M059J (cell line): Measurements from ENCODE around the gene SCAMP3. TPM values are rescaled to one million over a fixed set of nuclear protein-coding genes. Genes with fewer than 3 reads are reported as not detected.
"Not testable (repeated sequence)": the region's sequence is repeated elsewhere in the genome, so short reads cannot be mapped to it uniquely, and the experiment has no call there.

Source experiments
- DNase-seq: peaks from one replicate; pipeline ENCODE4 v3.0.0-alpha.2; 2012; ENCODE audit warnings: low read depth
- total RNA-seq: library from RNA; depleted of rRNA; stranded (reverse); fragments of >200 nt; shearing (Covaris generic); gene quantifications from 2 replicates; pipeline ENCODE4 v1.2.3, GENCODE V29; 2014; rRNA removed

The SCAMP3 gene
- 125 and 133 TPM in 2 replicates for total RNA-seq

DNA sequence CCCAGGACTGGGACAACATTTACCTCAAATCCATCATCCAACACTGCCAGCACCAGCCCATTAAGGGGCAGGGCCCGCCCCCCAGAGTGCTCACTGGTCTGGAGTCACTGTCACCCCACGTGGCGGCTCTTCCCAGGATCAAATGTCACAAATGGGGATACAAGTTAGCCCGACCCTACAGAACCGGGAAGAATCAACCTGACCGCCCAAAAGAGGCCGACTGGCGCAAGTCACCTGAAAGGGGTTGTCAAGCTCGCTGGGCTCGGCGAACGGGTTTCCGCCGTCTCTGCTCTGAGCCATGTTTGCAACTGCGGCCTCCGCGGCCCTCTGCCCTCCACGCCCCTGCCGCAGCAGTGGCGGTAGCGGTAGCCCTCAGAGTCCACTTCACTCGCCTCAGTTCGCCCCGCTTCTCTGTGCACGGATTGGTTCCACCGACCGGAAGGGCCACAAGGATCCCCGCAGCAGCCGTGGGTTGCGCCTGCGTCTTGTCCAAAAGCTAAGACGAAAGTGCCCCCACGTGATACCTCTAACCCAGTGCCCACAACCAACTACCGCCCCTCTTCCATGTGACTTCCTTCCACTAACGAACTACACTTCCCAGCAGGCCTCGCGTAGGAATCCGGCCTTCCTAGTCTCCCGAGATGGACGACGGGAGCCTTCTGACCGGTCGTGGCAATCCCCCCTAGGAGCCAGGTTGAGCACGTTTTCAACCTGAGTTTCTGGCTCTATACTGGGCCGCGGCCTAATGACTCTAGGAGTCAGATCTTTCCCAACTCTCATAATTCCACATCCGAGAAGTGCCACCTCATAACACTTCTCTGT, at the start of gene SCAMP3:
Gene SCAMP3 (minus strand): TSS at position 509 of the 822 bp plus-strand sequence. CDS start 209 bp downstream, at position 300.
- DNase-seq: peak; percentile 99

DNA sequence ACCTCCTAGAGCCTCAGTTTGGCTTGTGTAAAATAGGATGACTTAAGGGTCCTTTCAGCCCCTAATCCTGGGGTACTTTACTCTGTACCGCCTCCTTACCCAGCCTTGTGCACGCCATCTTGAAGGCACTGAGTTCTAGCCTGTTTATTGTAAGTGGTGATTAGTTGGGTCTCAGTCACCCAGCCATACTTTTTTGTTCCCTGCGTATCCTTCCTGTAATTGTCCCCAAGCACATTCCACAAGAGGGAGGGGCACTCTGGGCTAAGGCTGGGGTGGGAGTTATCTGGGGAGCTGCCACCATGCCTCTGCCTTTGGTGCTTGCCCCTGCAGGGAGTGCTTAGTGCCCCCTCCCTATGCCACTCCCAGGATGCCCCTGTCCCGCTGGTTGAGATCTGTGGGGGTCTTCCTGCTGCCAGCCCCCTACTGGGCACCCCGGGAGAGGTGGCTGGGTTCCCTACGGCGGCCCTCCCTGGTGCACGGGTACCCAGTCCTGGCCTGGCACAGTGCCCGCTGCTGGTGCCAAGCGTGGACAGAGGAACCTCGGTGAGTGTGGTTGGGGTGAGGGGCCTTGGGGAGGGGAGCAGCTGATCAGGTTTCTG, 47.4 kb upstream of the SCAMP3 start:
- peak; percentile 44 for DNase-seq

DNA sequence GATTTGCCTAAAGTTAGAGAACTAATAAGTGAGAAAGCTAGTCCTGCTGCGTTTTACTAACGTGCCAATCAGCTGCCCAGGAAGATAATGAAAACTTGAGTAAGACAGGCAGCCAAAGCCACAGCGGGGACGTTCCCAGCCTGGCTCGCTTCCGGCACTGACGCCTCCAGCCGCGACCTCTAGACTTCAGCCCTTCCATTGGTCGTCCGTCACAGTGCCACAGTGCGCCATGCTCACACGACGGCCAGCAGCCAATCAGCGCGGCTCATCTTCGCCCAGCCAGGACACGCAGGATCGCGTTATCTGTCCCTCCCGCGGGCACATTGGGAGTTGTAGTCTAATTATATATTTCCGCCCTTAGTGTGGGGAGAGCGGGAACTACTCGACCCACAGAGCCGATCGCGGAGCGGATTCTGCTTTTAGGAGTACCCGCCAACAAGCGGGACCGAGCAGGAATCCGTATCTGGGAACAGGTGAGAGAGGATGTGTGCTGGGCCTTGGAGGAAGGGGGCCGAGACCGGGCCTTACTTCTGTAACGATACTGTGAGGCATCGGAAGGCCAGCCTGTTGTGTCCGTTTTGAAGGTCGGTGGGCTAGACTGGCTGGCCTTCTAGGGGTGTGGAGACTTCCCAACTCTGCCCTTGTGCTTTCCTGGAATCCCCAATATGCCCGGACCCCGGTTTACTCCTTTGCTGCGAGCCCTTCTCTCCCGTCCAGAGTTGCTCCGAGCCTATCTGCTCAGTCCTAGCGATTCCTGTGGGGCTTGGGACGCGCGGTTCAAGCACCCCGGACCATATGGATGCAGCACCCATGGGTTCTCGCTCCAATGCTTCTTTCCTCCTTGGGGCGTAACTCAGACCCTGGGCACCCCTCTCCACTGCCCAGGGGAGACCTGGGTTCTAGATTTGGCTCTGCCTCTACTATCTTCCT, 46.6 kb upstream of the SCAMP3 start, which contains the start of gene FDPS:
Gene FDPS (plus strand): TSS at position 374 of the 930 bp plus-strand sequence. CDS start 924 bp downstream, outside the sequence.
- peak; percentile 100 for DNase-seq

DNA sequence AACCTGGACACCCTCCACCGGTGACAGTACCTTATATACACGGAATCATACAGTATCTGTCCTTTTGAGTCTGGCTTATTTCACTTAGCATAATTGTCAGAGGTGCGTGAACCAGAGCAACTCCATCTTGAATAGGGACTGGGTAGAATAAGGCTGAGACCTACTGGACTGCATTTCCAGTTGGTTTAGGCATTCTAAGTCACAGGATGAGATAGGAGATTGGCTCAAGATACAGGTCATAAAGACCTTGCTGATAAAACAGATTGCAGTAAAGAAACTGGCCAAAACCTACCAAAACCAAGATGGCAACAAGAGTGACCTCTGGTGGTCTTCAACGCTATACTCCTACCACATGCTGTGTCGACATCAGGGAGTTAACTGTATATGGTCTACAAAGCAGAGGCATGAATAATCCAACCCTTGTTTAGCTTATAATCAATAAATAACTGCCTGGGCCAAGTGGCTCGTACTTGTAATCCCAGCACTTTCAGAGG, 45.1 kb upstream of the SCAMP3 start:
- peak; percentile 53 for DNase-seq

DNA sequence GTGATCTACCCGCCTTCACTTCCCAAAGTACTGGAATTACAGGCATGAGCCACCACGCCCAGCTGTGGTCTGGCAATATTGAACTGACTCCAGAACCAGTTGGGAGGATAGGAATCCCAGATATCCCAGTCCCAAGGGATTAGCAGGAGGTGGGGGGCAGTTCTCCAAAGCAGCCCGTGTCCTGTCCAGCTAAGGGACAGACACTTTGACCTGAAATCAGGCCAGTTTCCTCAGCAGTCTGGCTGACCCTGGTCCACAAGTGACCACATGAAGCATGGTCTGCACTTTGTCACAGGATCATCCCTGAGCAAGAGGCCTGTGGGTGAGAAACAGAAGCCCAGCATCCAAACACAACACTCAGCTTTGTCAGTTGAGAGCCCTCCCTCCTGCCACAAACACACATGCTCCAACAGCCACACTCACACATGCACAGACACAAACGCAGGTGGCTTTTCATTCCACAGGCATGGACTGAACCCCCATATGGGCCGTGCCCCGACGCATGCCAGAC, 43.8 kb upstream of the SCAMP3 start:
- DNase-seq: no peak

DNA sequence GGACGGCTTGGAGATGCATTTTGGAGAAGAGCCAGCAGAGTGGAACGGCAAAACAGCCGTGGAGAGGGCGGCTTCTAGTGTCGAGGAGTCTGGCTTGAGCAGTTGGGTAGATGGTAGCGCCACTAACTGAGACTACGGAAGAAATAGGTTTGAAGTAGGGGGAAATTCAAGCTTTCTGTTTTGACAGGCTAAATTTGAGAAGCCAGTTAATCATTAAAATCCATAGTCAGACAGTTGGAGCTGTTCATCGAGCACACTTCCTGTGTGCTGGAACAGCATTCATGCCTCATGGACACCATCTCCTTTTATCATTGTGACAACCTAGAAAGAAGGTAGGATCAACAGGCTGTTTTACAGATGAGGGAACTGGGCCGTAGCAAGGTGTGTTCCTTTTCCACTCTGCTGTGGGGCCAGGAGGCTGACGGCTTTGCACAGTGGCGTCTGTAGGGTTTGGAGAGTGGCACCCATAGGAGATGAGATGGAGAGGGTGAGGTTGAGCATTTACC, 42.5 kb upstream of the SCAMP3 start:
- no peak for DNase-seq

DNA sequence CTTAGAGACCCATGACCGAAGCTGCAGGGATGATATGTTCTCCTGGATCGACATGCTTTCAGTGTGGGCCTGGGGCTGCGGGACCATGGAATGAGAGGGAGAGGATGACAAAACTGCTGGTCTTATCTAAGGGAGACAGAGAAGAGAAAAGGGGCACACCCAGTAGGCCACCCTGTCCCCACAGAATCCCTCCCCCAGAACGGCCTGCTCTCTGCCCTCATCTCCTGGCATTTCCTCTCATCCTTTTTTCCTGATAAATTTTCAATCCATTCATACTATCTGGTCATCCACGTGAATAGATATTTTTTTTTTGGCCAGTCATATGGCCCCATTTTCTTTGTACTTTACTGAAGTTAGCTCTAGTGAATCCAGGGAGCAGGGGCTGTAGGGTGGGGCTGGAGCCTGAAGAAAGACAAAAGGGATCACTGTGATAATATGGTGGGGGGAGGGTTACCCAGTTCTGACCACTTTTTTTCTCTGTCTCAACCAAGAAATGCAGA, 39.2 kb upstream of the SCAMP3 start, which contains the start of gene PKLR:
Gene PKLR (minus strand): TSS at position 97 of the 500 bp plus-strand sequence. CDS start 43 bp downstream, at position 54.
- DNase-seq: no peak

DNA sequence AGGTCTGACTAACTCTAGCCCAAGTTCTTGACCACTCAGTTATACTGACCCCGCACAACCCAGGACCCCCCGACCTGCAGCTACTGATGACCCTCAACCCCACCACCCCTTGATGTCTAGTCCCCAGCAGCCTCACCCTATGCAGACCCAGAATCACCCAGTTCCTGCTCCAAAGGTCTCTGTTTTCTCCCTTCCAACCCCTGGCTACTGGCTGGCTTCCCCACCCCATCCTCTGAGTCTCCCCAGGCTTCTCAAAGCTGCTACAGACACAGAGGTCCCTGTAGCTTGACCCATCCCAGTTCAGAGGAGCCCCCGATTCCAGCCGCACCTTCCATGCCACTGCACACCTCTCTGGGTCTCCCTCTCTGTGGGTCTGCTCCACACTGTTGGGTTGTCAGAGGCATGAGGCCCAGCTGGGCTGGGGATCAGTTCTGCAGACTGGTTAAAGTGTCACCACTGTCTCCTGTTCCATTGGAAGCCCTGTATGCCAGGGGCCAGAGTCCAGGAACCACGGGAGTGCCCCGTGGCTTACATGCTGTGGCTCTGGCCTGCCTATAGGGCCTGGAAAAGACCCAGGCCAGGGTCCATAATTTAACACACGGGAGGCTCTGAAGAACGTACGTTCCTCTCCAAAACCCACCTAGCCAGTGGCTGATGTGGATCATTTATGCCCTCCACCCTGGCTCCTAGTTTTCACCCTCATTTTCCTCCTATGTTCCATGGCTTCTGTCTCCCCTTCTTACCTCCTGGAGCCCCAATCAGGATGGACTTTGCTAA, 38.6 kb upstream of the SCAMP3 start:
- no peak for DNase-seq

DNA sequence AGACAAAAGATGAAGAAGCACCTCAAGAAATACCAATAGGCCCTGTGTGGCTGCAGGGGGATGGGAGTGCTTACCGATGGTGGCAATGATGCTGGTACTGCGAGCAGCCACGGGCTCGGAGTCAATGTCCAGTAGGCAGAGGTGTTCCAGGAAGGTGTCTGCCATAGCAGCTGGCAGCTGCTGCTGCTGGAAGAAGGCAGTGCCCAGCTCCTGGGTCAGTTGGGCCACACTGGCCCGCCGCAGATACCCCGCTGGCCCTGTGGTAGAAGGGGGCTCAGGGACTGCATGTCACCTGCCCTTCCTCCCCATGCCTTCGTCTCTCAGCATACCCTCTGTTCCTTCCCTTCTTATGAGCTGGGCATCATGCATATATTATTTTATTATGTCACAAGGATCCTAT, 37.9 kb upstream of the SCAMP3 start:
- no peak for DNase-seq

DNA sequence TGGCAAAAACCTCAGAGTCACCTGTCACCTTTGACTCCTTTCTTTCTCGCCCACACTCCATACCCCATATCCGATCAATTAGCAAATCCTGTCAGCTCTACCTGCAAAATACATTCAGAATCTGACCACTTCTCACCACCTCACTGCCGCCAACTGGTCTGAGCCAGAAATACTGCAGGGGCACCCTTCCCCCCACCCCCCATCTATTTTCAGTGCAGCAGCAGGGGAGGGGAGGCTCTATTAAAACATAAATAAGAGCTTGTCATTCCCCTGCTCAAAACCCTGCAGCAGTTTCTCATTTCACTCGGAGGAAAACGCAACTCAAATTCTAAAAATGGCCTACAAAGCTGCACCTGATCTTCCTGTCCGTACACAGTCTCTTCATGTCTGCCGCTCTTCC, 35.2 kb upstream of the SCAMP3 start:
- no peak for DNase-seq

DNA sequence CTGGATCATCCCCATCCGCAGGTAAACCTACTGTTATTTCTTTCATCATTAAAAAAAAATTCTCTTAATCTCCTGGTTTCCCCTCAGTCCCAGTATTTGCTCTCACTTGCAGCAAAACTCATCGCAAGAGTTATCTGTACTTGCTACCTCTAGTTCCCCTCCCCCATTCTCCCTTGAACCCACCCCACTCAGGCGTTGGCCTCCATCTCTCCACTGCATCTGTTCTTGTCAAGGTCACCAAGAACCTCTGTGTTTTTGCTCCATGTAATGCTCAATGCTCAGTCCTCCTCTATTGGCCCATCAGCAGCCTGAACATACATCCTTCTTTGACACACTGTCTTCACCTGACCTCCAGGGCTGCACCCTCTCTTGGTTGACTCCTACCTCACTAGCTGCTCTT, 34.5 kb upstream of the SCAMP3 start:
- no peak for DNase-seq

DNA sequence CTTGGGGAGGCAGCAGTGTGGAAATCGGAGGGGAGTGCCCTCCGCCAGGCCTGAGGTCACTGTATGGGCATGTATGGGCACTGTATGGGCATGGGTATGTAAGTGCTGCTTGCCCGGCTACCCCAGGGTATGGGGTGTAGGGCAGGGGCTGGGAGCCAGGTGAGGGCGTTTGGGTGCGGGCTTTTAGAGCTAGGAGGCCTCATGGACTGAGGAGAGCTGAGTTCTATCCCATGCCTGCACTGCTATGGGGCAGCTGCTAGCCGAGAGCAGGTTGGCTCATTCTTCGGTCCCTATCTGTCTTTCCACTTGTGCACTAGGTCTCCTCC, 33.7 kb upstream of the SCAMP3 start:
- no peak for DNase-seq

DNA sequence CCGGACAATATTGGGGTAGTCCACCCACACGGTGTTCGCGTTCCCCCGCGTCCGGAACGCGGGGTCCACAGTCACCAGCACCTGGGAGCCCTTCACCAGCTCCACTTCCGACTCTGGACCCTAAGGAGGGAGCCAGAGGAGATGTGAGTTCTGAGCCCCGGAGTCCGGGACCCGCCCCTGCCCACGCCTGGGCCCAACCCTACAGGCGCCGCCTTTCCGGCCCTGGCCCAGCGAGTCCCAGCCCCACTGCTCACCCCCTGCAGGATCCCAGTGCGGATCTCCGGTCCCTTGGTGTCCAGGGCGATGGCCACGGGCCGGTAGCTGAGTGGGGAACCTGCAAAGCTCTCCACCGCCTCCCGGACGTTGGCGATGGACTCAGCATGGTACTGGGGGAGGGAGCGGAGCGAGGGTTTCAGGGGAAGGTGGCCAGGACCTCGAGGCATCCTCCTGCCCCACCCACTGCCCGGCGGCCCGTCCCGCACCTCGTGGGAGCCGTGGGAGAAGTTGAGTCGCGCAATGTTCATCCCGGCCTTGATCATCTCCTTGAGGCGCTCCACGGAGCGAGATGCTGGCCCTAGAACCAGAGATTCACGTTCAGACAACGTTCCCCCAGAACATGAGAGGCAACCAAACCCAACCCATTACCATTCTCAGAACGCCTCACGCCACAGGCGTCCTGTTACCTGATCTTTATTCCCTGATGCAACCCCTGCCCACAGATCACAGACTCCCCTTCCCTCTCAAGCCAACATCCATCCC, 33.2 kb upstream of the SCAMP3 start:
- no peak for DNase-seq

DNA sequence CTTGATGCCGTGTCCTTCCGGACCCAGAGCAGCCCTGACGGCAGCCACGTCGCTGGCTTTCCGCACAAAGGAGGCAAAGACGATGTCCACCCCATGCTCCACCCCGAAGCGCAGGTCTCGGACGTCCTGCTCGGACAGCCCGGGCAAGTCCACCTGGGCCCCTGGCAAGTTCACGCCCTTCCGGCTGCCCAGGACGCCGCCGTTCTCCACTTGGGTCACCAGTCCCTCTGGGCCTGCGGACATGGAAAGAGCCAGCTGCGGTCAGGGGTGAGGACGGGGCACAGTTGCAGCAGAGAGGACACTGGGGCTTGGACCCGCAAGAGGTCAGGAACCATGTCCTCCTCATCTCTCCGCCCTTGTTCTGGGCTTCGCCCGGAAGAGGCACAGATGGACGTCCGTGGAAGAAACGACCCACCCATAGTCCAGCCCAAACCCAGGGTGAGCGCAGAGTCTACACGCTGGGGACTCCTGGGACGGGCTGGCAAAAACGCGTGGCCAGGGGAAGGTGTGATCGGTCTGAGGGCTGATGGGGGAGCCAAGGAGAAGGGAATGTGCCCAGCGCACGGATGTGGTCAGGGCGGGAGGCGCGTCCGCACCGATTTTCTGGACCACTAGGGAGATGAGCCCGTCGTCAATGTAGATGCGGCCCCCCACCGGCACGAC, 32.5 kb upstream of the SCAMP3 start:
- no peak for DNase-seq

DNA sequence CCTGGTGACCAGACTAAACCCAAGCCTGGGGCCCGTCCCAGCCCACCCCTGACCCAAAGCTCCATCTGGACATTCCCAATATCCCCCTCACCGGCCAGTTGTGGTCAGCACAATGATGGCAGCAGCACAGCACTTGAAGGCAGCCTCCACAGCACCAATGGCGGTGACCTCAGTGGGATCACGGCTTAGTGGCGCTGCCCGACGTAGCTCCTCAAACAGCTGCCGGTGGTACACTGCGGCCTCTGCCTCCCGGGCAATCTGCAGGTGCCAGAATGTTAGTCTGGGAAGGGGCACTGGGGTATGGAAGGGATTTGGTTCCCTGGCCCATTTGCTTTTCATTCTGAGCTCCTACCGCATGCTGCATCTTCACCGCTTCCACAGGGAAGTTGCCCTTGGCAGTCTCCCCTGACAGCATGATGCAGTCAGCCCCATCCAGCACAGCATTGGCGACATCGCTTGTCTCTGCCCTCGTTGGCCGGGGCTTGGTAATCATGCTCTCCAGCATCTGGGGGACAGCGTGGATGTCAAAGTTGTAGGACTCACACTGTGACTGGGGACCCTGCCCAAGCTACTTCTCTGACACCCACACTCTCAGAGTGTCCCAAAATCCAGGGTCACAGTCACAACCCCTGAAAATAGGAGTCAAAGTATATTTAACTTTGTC, 31.1 kb upstream of the SCAMP3 start:
- DNase-seq: no peak

DNA sequence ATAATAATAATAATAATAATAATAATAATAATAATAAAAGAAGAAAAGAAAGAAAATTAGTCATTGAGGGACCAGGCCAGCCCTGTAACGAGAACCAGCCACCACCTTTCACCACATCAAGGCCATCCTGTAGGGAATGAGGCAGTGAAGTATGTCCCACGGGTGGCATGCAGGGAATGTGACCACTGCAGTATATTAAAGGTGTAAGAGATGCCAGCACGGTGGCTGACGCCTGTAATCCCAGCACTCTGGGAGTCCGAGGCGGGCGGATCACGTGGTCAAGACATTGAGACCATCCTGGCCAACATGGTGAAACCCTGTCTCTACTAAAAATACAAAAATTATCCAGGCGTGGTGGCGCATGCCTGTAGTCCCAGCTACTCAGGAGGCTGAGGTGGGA, 28.8 kb upstream of the SCAMP3 start:
- DNase-seq: not testable (repeated sequence)

DNA sequence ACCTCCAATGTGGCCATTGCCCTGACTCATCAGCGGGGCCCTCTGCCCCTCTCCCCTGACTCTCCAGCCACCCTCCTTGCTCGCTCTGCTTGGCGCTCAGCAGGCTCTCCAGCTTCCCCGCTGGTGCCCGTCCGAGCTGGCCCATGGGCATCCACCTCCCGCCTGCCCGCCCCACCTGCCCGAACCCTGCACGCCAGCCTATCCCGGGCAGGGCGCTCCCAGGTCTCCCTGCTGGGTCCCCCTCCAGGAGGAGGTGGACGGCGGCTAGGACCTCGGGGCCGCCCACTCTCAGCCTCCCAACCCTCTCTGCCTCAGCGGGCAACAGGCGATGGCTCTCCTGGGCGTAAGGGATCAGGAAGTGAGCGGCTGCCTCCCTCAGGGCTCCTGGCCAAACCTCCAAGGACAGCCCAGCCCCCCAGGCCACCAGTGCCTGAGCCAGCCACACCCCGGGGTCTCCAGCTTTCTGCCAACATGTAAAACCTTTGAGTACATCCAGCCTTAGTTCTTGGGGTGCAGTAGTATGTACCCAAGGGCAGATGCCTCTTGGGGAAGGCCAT, 25.9 kb upstream of the SCAMP3 start:
- DNase-seq: no peak

DNA sequence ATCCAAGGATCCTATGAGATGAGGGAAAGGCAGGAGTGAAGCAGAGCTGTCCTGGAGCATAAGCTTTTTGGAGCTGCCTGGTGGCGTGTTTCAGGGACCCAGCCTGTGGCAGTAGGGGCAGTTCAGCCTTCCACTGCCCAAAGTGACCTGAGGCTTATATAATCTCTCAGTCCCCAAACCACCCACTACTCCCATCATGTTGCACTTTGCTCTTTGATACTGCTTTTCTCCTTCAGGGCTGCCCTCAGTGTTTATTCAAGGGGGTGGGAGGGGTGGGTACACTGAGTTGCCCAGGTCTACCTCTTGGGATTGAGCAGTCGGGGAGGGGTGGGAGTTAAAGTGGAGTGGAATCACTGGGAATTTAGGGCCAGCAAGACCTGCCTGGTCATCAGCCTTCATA, 24.4 kb upstream of the SCAMP3 start:
- no peak for DNase-seq
